SK-N-SH (cell line): ENCODE data around the gene PPP3R1. TPM values are rescaled to one million over a fixed set of nuclear protein-coding genes. Genes with fewer than 3 reads are reported as not detected.

Experiments used
- CTCF ChIA-PET: fragments of 300-600, 350-600 bp; formaldehyde crosslinking; extraction: SDS; loops from one replicate; lab custom pipeline; 2021; lab: Yijun Ruan, JAX
- POLR2A ChIA-PET: fragments of 350-600 bp; sonication (Branson Sonifier 250); formaldehyde crosslinking; extraction: SDS; loops from one replicate; lab custom pipeline; 2020; ENCODE audit warnings: antibody characterized with exemption, inconsistent platforms; lab: Yijun Ruan, JAX
- DNase-seq: peaks from one replicate; pipeline ENCODE4 v3.0.0; 2012
- H2AFZ ChIP-seq: fragments of 200-600 bp; sonication (generic); 2 replicates; pipeline ENCODE4 v1.8.1; 2016; ENCODE audit warnings: antibody characterized with exemption, mild to moderate bottlenecking, low read depth
- H3F3A ChIP-seq: fragments of 200-600 bp; sonication (generic); replicated peaks from 2 replicates; pipeline ENCODE3; 2016; ENCODE audit warnings: antibody characterized with exemption, mild to moderate bottlenecking; ENCODE audit not compliant: insufficient read depth
- H3K27ac ChIP-seq, 2 experiments: fragments of 200-500 bp in 1 of 2; fragments of 200-600 bp in 1 of 2; sonication (Bioruptor generic) in 1 of 2; sonication (generic), shearing (Covaris generic) in 1 of 2; 2 replicates each; pipeline versions ENCODE4 v1.5.1 to v1.6.1; 2014 to 2016; ENCODE audit warnings: low read depth in 2 of 2, inconsistent platforms in 1 of 2, low read length in 1 of 2, mild to moderate bottlenecking in 1 of 2, mixed read lengths in 1 of 2
- H3K27me3 ChIP-seq: fragments of 200-600 bp; sonication (generic), shearing (Covaris generic); 2 replicates; pipeline ENCODE4 v1.6.1; 2016; ENCODE audit warnings: mixed run types; ENCODE audit not compliant: insufficient read depth
- H3K36me3 ChIP-seq, 2 experiments: fragments of 200-500 bp in 1 of 2; fragments of 200-600 bp in 1 of 2; sonication (Bioruptor generic) in 1 of 2; sonication (generic) in 1 of 2; replicated peaks in 1 of 2; 2 replicates each; pipeline versions ENCODE3 to v1.5.1; 2014 to 2016; ENCODE audit warnings: low read length in 1 of 2, mild to moderate bottlenecking in 1 of 2; ENCODE audit not compliant: insufficient read depth in 2 of 2, control insufficient read depth in 1 of 2
- H3K4me1 ChIP-seq, 2 experiments: fragments of 200-500 bp in 1 of 2; fragments of 200-600 bp in 1 of 2; sonication (Bioruptor generic) in 1 of 2; sonication (generic), shearing (Covaris generic) in 1 of 2; 2 replicates each; pipeline versions ENCODE4 v1.5.1 to v1.6.1; 2014 to 2016; ENCODE audit warnings: low read depth in 1 of 2, low read length in 1 of 2, mixed run types in 1 of 2; ENCODE audit not compliant: insufficient read depth in 2 of 2, control insufficient read depth in 1 of 2
- H3K4me2 ChIP-seq: fragments of 200-600 bp; sonication (generic), shearing (Covaris generic); 2 replicates; pipeline ENCODE4 v1.6.1; 2017; ENCODE audit warnings: mixed run types
- H3K4me3 ChIP-seq, 2 experiments: fragments of 200-500 bp in 1 of 2; fragments of 200-600 bp in 1 of 2; sonication (Bioruptor generic) in 1 of 2; sonication (generic), shearing (Covaris generic) in 1 of 2; 2 replicates each; pipeline versions ENCODE4 v1.5.1 to v1.8.1; 2014 to 2016; ENCODE audit warnings: low read depth in 2 of 2, inconsistent platforms in 1 of 2, low read length in 1 of 2, mild to moderate bottlenecking in 1 of 2, mixed read lengths in 1 of 2, moderate library complexity in 1 of 2
- H3K79me2 ChIP-seq: fragments of 200-600 bp; sonication (generic); 2 replicates; pipeline ENCODE4 v1.8.1; 2017; ENCODE audit warnings: mild to moderate bottlenecking; ENCODE audit not compliant: insufficient read depth
- H3K9ac ChIP-seq: fragments of 200-600 bp; sonication (generic); 2 replicates; pipeline ENCODE4 v1.6.1; 2017; ENCODE audit warnings: mixed run types
- H3K9me2 ChIP-seq: fragments of 200-600 bp; sonication (generic); 2 replicates; pipeline ENCODE4 v1.6.1; 2017; ENCODE audit warnings: mixed run types
- H3K9me3 ChIP-seq: fragments of 200-600 bp; sonication (generic); 2 replicates; pipeline ENCODE4 v1.6.1; 2017; ENCODE audit warnings: mixed run types, mild to moderate bottlenecking, moderate library complexity
- H4K20me1 ChIP-seq: fragments of 200-600 bp; sonication (generic); 2 replicates; pipeline ENCODE4 v1.6.1; 2017; ENCODE audit warnings: mild to moderate bottlenecking, mixed run types; ENCODE audit not compliant: insufficient read depth
- ELF1 ChIP-seq: IDR thresholded peaks from 2 replicates; pipeline ENCODE4 v1.4.0; 2012
- EP300 ChIP-seq, 2 experiments: IDR thresholded peaks; 2 replicates each; pipeline versions ENCODE4 v1.4.0 to v1.6.1; 2012; ENCODE audit warnings: borderline replicate concordance in 1 of 2, low read depth in 1 of 2, low read length in 1 of 2
- FOSL2 ChIP-seq: IDR thresholded peaks from 2 replicates; pipeline ENCODE4 v1.4.0; 2012; ENCODE audit warnings: low read depth, mild to moderate bottlenecking, moderate library complexity, borderline replicate concordance
- MXI1 ChIP-seq: IDR thresholded peaks from 2 replicates; pipeline ENCODE4 v1.6.1; 2012; ENCODE audit warnings: mild to moderate bottlenecking, low read depth, low read length, improper control_type of control experiment
- NFIC ChIP-seq: IDR thresholded peaks from 2 replicates; pipeline ENCODE4 v1.4.0; 2012; ENCODE audit warnings: borderline replicate concordance
- NRF1 ChIP-seq: IDR thresholded peaks from 2 replicates; pipeline ENCODE4 v1.6.1; 2012; ENCODE audit warnings: low read depth, mild to moderate bottlenecking, low read length
- PBX3 ChIP-seq: IDR thresholded peaks from 2 replicates; pipeline ENCODE4; 2012
- RAD21 ChIP-seq: IDR thresholded peaks from 2 replicates; pipeline ENCODE4 v1.6.1; 2012; ENCODE audit warnings: mild to moderate bottlenecking, low read length
- RCOR1 ChIP-seq: fragments of 150-350 bp; IDR thresholded peaks from 2 replicates; pipeline ENCODE4 v1.6.1; 2017; ENCODE audit warnings: antibody characterized with exemption, low read length
- REST ChIP-seq: IDR thresholded peaks from 2 replicates; pipeline ENCODE4 v1.6.1; 2012; ENCODE audit warnings: mild to moderate bottlenecking, low read depth, low read length, moderate library complexity
- SIN3A ChIP-seq: IDR thresholded peaks from 2 replicates; pipeline ENCODE4 v1.6.1; 2012; ENCODE audit warnings: low read depth, mild to moderate bottlenecking, low read length, moderate library complexity, borderline replicate concordance
- TCF12 ChIP-seq: IDR thresholded peaks from 2 replicates; pipeline ENCODE4 v1.4.0; 2012
- TEAD4 ChIP-seq: IDR thresholded peaks from 2 replicates; pipeline ENCODE4 v1.4.0; 2012; ENCODE audit warnings: mild to moderate bottlenecking, borderline replicate concordance; ENCODE audit not compliant: insufficient read depth
- USF2 ChIP-seq: fragments of 150-350 bp; IDR thresholded peaks from 2 replicates; pipeline ENCODE4 v1.6.1; 2017; ENCODE audit warnings: antibody characterized with exemption, low read length, low read depth, borderline replicate concordance
- YY1 ChIP-seq: IDR thresholded peaks from 2 replicates; pipeline ENCODE4 v1.4.0; 2012; ENCODE audit warnings: low read depth, mild to moderate bottlenecking
- WGBS: methylation state at CpG from one replicate; pipeline ENCODE4 v1.1.6; 2017; ENCODE audit warnings: low lambda C conversion rate; 5-methylcytosine and 5-hydroxymethylcytosine counted together
- polyA plus RNA-seq, 3 experiments: library from polyadenylated mRNA; depleted of rRNA; stranded (reverse); fragments of >200 nt; gene quantifications; 2 replicates each; pipeline ENCODE4 v1.2.3, GENCODE V29; 2012

Gene PPP3R1
- polyA plus RNA-seq, 1 of the 3 experiments (the other 2 are of a cell fraction), result 12.0 TPM

GRCh38 chr2:68263632-68264031 is 11.3 kb upstream of the PPP3R1 start:
- no peak for TF ChIP-seq ELF1
- no peak for TF ChIP-seq REST
- no peak for TF ChIP-seq FOSL2
- TF ChIP-seq, all 33 proteins: peak for 0
- no peak overlapping the region for H2AFZ ChIP-seq
- H3K9me2 ChIP-seq, result no peaks in the 10 kb centered on the region
- H3K27me3 ChIP-seq, result no peaks in the 10 kb centered on the region
- ChIA-PET POLR2A (no interaction called here), CTCF (no interaction called here)
- H3K27ac ChIP-seq, result no peak overlapping the region
- no peaks in the 10 kb centered on the region for H3K9me3 ChIP-seq
- H3K9ac ChIP-seq, result no peak overlapping the region
- H4K20me1 ChIP-seq, result no peaks in the 10 kb centered on the region
- WGBS, result 94% methylated on average over 2 of the region's 2 CpGs
- H3K36me3 ChIP-seq, result peaks cover 0 to 2% of the 10 kb centered on the region in 2 experiments
- DNase-seq, result no peak
- no peak overlapping the region for H3K4me2 ChIP-seq
- peaks cover 10% of the 10 kb centered on the region for H3F3A ChIP-seq
- H3K79me2 ChIP-seq, result no peaks in the 10 kb centered on the region
- peaks cover 0 to 9% of the 10 kb centered on the region in 2 experiments; a peak in 2 of 4 replicates for H3K4me1 ChIP-seq
- no peak overlapping the region for H3K4me3 ChIP-seq

GRCh38 chr2:68258851-68259250 is 6.5 kb upstream of the PPP3R1 start:
- no peak overlapping the region for H3K4me3 ChIP-seq
- H3K4me2 ChIP-seq, result peak overlapping the region; percentile 15; the same call in 1 of the 2 replicates
- TF ChIP-seq RCOR1 (no peak), NFIC (no peak), USF2 (no peak), TEAD4 (no peak), NRF1 (no peak), TCF12 (no peak), PBX3 (no peak), SIN3A (no peak), MXI1 (no peak), EP300 (IDR thresholded peaks at IDR 0.05; ENCODE audit: borderline replicate concordance in 1 of 2, low read depth in 1 of 2, low read length in 1 of 2) (no peak), FOSL2 (no peak), YY1 (no peak), RAD21 (no peak)
- H3K9me2 ChIP-seq, result no peaks in the 10 kb centered on the region
- H3F3A ChIP-seq, result peaks cover 25% of the 10 kb centered on the region
- no peak for DNase-seq
- H3K4me1 ChIP-seq, result peaks cover 4 to 33% of the 10 kb centered on the region in 2 experiments; a peak in 3 of 4 replicates
- H3K9ac ChIP-seq, result peak overlapping the region; percentile 36; the same call in 1 of the 2 replicates
- POLR2A ChIA-PET, result no interaction called here
- no peaks in the 10 kb centered on the region for H4K20me1 ChIP-seq
- H3K79me2 ChIP-seq, result peaks cover 16% of the 10 kb centered on the region
- no peaks in the 10 kb centered on the region for H3K27me3 ChIP-seq
- no peaks in the 10 kb centered on the region for H3K9me3 ChIP-seq
- CTCF ChIA-PET, result interaction anchor here (1.1 kb wide), 1 partner anchor 137 kb away, joined by 5 read pairs; no protein-coding TSS in a partner anchor
- no peaks in the 10 kb centered on the region for H3K36me3 ChIP-seq
- H3K27ac ChIP-seq, result peak overlapping the region in 1 of 2 experiments; percentile 53; a peak in 2 of 4 replicates
- 88% methylated on average over 2 of the region's 2 CpGs for WGBS
- 0 out of 2 replicates have a peak overlapping the region, but pooled peaks have one; percentile 56 for H2AFZ ChIP-seq
